A549 (cell line): ENCODE measurements around the gene SACM1L. TPM values are rescaled to one million over a fixed set of nuclear protein-coding genes. Genes with fewer than 3 reads are reported as not detected.

Experiments
- ATAC-seq, 2 experiments: fragments of 200-7000 bp in 1 of 2; fragments of >200 bp in 1 of 2; cut with Nextera tagmentation in 1 of 2; cut with Tn5 transposase in 1 of 2; 3 replicates each; pipeline versions ENCODE4 v1.8.0 to v1.9.1; 2018 to 2020; ENCODE audit warnings: mild to moderate bottlenecking in 1 of 2, moderate library complexity in 1 of 2
- CTCF ChIA-PET: fragments of 300-600 bp; sonication (Branson Sonifier 250); formaldehyde crosslinking; extraction: SDS; loops from one replicate; lab custom pipeline; 2021; ENCODE audit warnings: antibody characterized with exemption, inconsistent platforms; lab: Yijun Ruan, JAX
- POLR2A ChIA-PET: fragments of 350-600 bp; formaldehyde crosslinking; extraction: SDS; loops from one replicate; lab custom pipeline; 2021; ENCODE audit warnings: antibody characterized with exemption, inconsistent platforms; lab: Yijun Ruan, JAX
- DNase-seq, 2 experiments: peaks; one replicate each; pipeline versions ENCODE4 v3.0.0 to v3.0.0-alpha.2; 2011 to 2016; ENCODE audit warnings: low read depth in 1 of 2, low spot score in 1 of 2
- FAIRE-seq: peaks from 2 replicates; lab custom pipeline; 2011; peaks lifted over from hg19 to GRCh38; lab: Jason Lieb, UNC
- H3K27ac ChIP-seq, 2 experiments: fragments of >200 bp; sonication (Bioruptor Twin); formaldehyde crosslinking; 3 replicates each; pipeline ENCODE4 v1.5.1; 2016 to 2017
- H3K4me1 ChIP-seq: fragments of >200 bp; sonication (Bioruptor Twin); formaldehyde crosslinking; 3 replicates; pipeline ENCODE4 v1.6.1; 2016
- H3K4me2 ChIP-seq: fragments of >200 bp; sonication (Bioruptor Twin); formaldehyde crosslinking; 3 replicates; pipeline ENCODE4 v1.6.1; 2016
- H3K4me3 ChIP-seq: fragments of >200 bp; sonication (Bioruptor Twin); formaldehyde crosslinking; 3 replicates; pipeline ENCODE4 v1.5.1; 2016
- H3K9me3 ChIP-seq: fragments of >200 bp; sonication (Bioruptor Twin); formaldehyde crosslinking; 3 replicates; pipeline ENCODE4 v1.6.1; 2016
- BHLHE40 ChIP-seq: IDR thresholded peaks from 2 replicates; pipeline ENCODE4 v1.6.1; 2012; ENCODE audit warnings: low read depth, low read length, inconsistent platforms
- CBX2 ChIP-seq: fragments of 200-600 bp; sonication (generic); IDR thresholded peaks from 2 replicates; pipeline ENCODE4 v1.6.1; 2016; ENCODE audit warnings: low read depth, mild to moderate bottlenecking, borderline replicate concordance
- CHD2 ChIP-seq: fragments of 150-350 bp; IDR thresholded peaks from 2 replicates; pipeline ENCODE4 v1.6.1; 2014; ENCODE audit warnings: low read length; ENCODE audit not compliant: partially characterized antibody
- EP300 ChIP-seq, 2 experiments: fragments of >200 bp; sonication (Bioruptor Twin); formaldehyde crosslinking; IDR thresholded peaks; 2 replicates in 1 of 2; 3 replicates in 1 of 2; pipeline ENCODE4 v1.6.1; 2016 to 2017
- GATA3 ChIP-seq: IDR thresholded peaks from 2 replicates; pipeline ENCODE4 v1.6.1; 2012; ENCODE audit warnings: borderline replicate concordance
- JUN ChIP-seq, 2 experiments: fragments of >200 bp; sonication (Bioruptor Twin); formaldehyde crosslinking; IDR thresholded peaks; 2 replicates in 1 of 2; 3 replicates in 1 of 2; pipeline ENCODE4 v1.6.1; 2016 to 2017
- KDM1A ChIP-seq: fragments of 200-600 bp; sonication (generic); IDR thresholded peaks from 2 replicates; pipeline ENCODE4 v1.6.1; 2016; ENCODE audit warnings: low read depth, mild to moderate bottlenecking
- MAZ ChIP-seq: fragments of 150-350 bp; IDR thresholded peaks from 2 replicates; pipeline ENCODE4 v1.6.1; 2014; ENCODE audit warnings: antibody characterized with exemption, low read depth, low read length, borderline replicate concordance
- NFE2L2 ChIP-seq: fragments of 150-350 bp; conservative IDR thresholded peaks from 2 replicates; pipeline ENCODE4 v1.6.1; 2014; ENCODE audit warnings: low read length
- NR3C1 ChIP-seq: fragments of >200 bp; sonication (Bioruptor Twin); formaldehyde crosslinking; IDR thresholded peaks from 3 replicates; pipeline ENCODE4 v1.6.1; 2017
- RNF2 ChIP-seq: fragments of 200-600 bp; sonication (generic); IDR thresholded peaks from 2 replicates; pipeline ENCODE4 v1.6.1; 2016; ENCODE audit warnings: low read depth, mild to moderate bottlenecking, antibody characterized with exemption, moderate library complexity, borderline replicate concordance
- TFCP2L1 ChIP-seq: fragments of 250-450 bp; sonication (Bioruptor Pico); IDR thresholded peaks from 2 replicates; pipeline ENCODE4 v1.5.0; 2021; ENCODE audit warnings: mild to moderate bottlenecking
- WGBS: methylation state at CpG from one replicate; pipeline ENCODE4 v1.1.6; 2017; ENCODE audit errors: missing lambda C conversion rate; 5-methylcytosine and 5-hydroxymethylcytosine counted together
- polyA plus RNA-seq, 4 experiments: library from polyadenylated mRNA; depleted of rRNA in 3 of 4; stranded (reverse); fragments of >200 nt; fragmentation: RNase III in 1 of 4; extraction: RNeasy Plus Mini Kit Qiagen cat#74134 plus additional on column Dnase treatment in 1 of 4; gene quantifications; 2 replicates in 3 of 4; 3 replicates in 1 of 4; pipeline ENCODE4 v1.2.3, GENCODE V29; 2011 to 2017
- TF ChIP-seq, protein P1 (sequence below): IDR thresholded peaks from 2 replicates; pipeline ENCODE4 v1.6.1; 2012
- TF ChIP-seq, protein P2 (sequence below): IDR thresholded peaks from 2 replicates; pipeline ENCODE4 v1.6.1; 2012; ENCODE audit warnings: low read depth, borderline replicate concordance
- TF ChIP-seq, protein P3 (sequence below): fragments of >200 bp; sonication (Bioruptor Twin); formaldehyde crosslinking; IDR thresholded peaks from 3 replicates; pipeline ENCODE4 v1.6.1; 2016
- TF ChIP-seq, protein P4 (sequence below): fragments of 450-650 bp; IDR thresholded peaks from 2 replicates; pipeline ENCODE4 v1.6.1; 2014; ENCODE audit warnings: antibody characterized with exemption
- TF ChIP-seq, protein P5 (sequence below): fragments of 250-450 bp; sonication (Bioruptor Pico); IDR thresholded peaks from 2 replicates; pipeline ENCODE4 v1.5.0; 2021; ENCODE audit warnings: mild to moderate bottlenecking, moderate library complexity, borderline replicate concordance
- TF ChIP-seq, protein P6 (sequence below): fragments of 200-600 bp; sonication (generic); IDR thresholded peaks from 2 replicates; pipeline ENCODE4 v1.6.1; 2016; ENCODE audit warnings: antibody characterized with exemption, mild to moderate bottlenecking, moderate library complexity

Gene SACM1L
- polyA plus RNA-seq, 2 of the 4 experiments (the other 2 are of a cell fraction), result 21.1 to 27.8 TPM

DNA sequence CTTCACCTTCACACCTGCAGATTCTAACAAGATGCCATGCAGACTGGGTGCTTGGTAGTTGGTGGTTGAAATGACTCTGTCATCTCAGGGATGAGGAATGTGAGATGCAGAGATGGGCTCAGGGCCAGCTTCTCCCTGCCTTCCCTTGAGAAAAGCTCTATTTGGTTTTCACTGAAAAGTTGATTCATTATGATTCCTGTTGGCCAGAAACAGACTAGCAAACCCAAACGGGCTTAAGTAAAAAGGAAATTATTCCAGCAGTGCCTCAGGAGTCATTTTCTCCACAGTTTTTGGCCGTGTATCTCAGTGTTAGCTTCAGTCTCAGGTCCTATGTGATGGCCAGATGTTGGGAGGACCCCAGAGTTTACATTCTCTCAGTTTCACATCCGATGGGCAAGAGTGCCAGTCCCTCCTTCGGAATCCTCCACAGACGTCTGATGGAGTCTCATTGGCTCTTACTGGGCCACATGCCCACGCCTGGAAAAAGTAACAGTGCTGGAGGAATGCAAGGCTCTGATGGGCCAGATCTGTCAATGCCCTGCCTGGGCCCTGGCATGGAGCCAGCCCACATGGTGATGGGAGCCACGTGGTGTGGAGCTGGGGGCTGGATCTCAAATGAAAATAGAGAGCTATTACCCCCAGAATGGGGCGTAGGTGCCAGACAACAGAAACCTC is 22.3 kb upstream of the SACM1L start:
- no peak for TF ChIP-seq KDM1A
- TF ChIP-seq, protein P1, sequence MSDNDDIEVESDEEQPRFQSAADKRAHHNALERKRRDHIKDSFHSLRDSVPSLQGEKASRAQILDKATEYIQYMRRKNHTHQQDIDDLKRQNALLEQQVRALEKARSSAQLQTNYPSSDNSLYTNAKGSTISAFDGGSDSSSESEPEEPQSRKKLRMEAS, result peak; percentile 14; the same call in 1 of the 2 replicates
- ATAC-seq, result peak in 1 of 2 experiments; percentile 15; a peak in 2 of 6 replicates
- no peaks in the 10 kb centered on the region for H3K9me3 ChIP-seq
- peaks cover 43% of the 10 kb centered on the region for H3K4me1 ChIP-seq
- no peak for DNase-seq
- H3K4me2 ChIP-seq, result no peak overlapping the region
- CTCF ChIA-PET, result interaction anchor here (0.8 to 4.7 kb wide), 10 partner anchors 10 to 412 kb away, joined by 3 to 28 read pairs (median 5); partner anchors contain the start of gene LIMD1
- no peak overlapping the region for H3K4me3 ChIP-seq
- FAIRE-seq, result no peak
- H3K27ac ChIP-seq, result peak overlapping the region in 1 of 2 experiments; percentile 19; a peak in 1 of 6 replicates
- POLR2A ChIA-PET, result no interaction called here
- WGBS, result 75% methylated on average over 8 of the region's 8 CpGs

DNA sequence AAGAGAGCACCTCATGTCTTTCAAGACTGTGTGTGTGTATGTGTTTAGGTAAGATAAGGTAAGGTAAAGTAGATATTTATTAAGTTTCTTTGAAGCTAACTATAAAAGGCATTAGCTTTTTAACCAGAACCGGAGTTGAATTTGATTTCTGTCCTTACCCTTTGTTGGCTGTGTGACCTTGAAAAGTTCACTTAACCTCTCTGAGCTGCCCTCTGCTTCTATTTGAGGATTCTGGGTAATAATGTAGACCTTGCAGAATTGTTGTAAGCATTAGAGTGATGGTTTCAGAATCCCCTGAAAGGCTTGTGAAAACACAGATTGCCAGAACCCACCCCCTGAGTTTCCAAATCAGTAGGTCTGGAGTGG is 21.6 kb upstream of the SACM1L start:
- Histone ChIP-seq H3K27ac (no peak overlapping the region), H3K4me3 (no peak overlapping the region), H3K9me3 (no peaks in the 10 kb centered on the region), H3K4me2 (no peak overlapping the region), H3K4me1 (peaks cover 43% of the 10 kb centered on the region)
- ChIA-PET CTCF (interaction anchor here (1.0 to 4.7 kb wide), 7 partner anchors 10 to 182 kb away, joined by 3 to 28 read pairs (median 6); partner anchors contain the start of gene LIMD1), POLR2A (no interaction called here)
- ATAC-seq, result no peak
- DNase-seq, result no peak
- 88% methylated on average over 1 of the region's 1 CpG for WGBS
- FAIRE-seq, result no peak
- TF ChIP-seq JUN (IDR thresholded peaks at IDR 0.05) (no peak), TFCP2L1 (no peak), NFE2L2 (no peak), CBX2 (no peak)
- TF ChIP-seq, protein P1, result no peak
- TF ChIP-seq, protein P2, sequence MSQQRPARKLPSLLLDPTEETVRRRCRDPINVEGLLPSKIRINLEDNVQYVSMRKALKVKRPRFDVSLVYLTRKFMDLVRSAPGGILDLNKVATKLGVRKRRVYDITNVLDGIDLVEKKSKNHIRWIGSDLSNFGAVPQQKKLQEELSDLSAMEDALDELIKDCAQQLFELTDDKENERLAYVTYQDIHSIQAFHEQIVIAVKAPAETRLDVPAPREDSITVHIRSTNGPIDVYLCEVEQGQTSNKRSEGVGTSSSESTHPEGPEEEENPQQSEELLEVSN, result no peak

DNA sequence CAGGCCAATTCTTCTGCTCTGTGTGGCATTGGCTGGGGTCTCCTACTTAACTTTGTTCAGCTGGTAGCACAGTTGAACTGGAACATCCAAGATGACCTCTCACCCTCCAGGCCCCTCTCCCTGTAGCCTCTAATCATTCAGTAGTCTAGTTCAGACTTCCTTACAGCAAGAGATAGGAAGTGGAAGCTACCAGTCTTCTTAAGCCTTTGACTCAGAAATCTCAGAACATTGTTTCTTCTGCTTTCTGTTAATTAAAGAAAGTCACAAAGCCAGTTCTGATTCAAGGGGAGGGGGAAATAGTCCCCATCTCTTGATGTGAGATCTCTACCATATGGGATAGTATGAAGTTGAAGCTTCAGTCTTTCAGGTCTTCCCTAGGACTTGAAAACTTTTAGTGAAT is 18.8 kb upstream of the SACM1L start:
- POLR2A ChIA-PET, result no interaction called here
- H3K4me3 ChIP-seq, result no peak overlapping the region
- H3K4me1 ChIP-seq, result peaks cover 31% of the 10 kb centered on the region
- ATAC-seq, result no peak
- FAIRE-seq, result no peak
- CTCF ChIA-PET, result interaction anchor here (0.8 to 1.6 kb wide), 3 partner anchors 10 to 160 kb away, joined by 4 to 7 read pairs (median 4); no protein-coding TSS in a partner anchor
- H3K4me2 ChIP-seq, result no peak overlapping the region
- DNase-seq, result no peak
- H3K27ac ChIP-seq, result no peak overlapping the region
- no peaks in the 10 kb centered on the region for H3K9me3 ChIP-seq
- TF ChIP-seq KDM1A (no peak), NR3C1 (no peak), BHLHE40 (no peak)
- TF ChIP-seq, protein P3, sequence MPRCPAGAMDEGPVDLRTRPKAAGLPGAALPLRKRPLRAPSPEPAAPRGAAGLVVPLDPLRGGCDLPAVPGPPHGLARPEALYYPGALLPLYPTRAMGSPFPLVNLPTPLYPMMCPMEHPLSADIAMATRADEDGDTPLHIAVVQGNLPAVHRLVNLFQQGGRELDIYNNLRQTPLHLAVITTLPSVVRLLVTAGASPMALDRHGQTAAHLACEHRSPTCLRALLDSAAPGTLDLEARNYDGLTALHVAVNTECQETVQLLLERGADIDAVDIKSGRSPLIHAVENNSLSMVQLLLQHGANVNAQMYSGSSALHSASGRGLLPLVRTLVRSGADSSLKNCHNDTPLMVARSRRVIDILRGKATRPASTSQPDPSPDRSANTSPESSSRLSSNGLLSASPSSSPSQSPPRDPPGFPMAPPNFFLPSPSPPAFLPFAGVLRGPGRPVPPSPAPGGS, result no peak
- TF ChIP-seq, protein P4, sequence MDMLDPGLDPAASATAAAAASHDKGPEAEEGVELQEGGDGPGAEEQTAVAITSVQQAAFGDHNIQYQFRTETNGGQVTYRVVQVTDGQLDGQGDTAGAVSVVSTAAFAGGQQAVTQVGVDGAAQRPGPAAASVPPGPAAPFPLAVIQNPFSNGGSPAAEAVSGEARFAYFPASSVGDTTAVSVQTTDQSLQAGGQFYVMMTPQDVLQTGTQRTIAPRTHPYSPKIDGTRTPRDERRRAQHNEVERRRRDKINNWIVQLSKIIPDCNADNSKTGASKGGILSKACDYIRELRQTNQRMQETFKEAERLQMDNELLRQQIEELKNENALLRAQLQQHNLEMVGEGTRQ, result no peak
- TF ChIP-seq, protein P5, sequence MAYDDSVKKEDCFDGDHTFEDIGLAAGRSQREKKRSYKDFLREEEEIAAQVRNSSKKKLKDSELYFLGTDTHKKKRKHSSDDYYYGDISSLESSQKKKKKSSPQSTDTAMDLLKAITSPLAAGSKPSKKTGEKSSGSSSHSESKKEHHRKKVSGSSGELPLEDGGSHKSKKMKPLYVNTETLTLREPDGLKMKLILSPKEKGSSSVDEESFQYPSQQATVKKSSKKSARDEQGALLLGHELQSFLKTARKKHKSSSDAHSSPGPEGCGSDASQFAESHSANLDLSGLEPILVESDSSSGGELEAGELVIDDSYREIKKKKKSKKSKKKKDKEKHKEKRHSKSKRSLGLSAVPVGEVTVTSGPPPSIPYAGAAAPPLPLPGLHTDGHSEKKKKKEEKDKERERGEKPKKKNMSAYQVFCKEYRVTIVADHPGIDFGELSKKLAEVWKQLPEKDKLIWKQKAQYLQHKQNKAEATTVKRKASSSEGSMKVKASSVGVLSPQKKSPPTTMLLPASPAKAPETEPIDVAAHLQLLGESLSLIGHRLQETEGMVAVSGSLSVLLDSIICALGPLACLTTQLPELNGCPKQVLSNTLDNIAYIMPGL (CRISPR knock-in tag), result no peak

DNA sequence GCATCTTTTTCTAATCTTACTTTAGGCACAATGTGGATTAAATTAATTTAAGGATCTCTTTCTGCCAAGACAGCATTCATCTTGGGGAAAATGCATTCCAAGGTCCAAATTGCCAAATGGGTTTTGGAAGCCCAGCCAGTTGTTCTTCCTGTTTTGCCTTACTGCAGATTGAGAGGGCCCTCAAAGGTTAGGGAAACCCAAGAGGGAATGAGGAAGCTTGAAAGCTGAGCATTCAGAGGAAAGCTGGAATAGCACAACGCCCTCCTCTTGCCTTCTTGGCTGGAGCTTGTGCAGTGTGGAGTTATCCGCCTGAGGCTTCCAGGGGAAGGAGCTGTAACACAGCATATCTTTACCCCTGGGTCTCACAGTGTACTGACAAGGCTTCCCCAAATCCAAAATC is 18.2 kb upstream of the SACM1L start:
- Histone ChIP-seq H3K27ac (no peak overlapping the region), H3K9me3 (no peaks in the 10 kb centered on the region), H3K4me2 (no peak overlapping the region), H3K4me3 (no peak overlapping the region), H3K4me1 (peaks cover 35% of the 10 kb centered on the region)
- ATAC-seq (no peak), DNase-seq (no peak), FAIRE-seq (no peak)
- WGBS, result 90% methylated on average over 2 of the region's 2 CpGs
- ChIA-PET POLR2A (no interaction called here), CTCF (interaction anchor here (0.9 to 1.6 kb wide), 2 partner anchors 11 to 14 kb away, joined by 4 to 7 read pairs; no protein-coding TSS in a partner anchor)
- TF ChIP-seq NR3C1 (no peak), CHD2 (no peak), RNF2 (no peak), GATA3 (no peak), MAZ (no peak), NFE2L2 (no peak), EP300 (IDR thresholded peaks at IDR 0.05) (no peak)
- TF ChIP-seq, protein P1, result no peak
- TF ChIP-seq, protein P6, sequence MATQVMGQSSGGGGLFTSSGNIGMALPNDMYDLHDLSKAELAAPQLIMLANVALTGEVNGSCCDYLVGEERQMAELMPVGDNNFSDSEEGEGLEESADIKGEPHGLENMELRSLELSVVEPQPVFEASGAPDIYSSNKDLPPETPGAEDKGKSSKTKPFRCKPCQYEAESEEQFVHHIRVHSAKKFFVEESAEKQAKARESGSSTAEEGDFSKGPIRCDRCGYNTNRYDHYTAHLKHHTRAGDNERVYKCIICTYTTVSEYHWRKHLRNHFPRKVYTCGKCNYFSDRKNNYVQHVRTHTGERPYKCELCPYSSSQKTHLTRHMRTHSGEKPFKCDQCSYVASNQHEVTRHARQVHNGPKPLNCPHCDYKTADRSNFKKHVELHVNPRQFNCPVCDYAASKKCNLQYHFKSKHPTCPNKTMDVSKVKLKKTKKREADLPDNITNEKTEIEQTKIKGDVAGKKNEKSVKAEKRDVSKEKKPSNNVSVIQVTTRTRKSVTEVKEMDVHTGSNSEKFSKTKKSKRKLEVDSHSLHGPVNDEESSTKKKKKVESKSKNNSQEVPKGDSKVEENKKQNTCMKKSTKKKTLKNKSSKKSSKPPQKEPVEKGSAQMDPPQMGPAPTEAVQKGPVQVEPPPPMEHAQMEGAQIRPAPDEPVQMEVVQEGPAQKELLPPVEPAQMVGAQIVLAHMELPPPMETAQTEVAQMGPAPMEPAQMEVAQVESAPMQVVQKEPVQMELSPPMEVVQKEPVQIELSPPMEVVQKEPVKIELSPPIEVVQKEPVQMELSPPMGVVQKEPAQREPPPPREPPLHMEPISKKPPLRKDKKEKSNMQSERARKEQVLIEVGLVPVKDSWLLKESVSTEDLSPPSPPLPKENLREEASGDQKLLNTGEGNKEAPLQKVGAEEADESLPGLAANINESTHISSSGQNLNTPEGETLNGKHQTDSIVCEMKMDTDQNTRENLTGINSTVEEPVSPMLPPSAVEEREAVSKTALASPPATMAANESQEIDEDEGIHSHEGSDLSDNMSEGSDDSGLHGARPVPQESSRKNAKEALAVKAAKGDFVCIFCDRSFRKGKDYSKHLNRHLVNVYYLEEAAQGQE, result no peak
